COLO829 (cell line): ENCODE results near the gene LIPM.
A peak's percentile ranks its signal among the peaks of the same experiment; 100 is the strongest.

Experiments used
- DNase-seq: peaks from one replicate; pipeline ENCODE4 v3.0.0; 2012; ENCODE audit warnings: low spot score

LIPM gene, protein sequence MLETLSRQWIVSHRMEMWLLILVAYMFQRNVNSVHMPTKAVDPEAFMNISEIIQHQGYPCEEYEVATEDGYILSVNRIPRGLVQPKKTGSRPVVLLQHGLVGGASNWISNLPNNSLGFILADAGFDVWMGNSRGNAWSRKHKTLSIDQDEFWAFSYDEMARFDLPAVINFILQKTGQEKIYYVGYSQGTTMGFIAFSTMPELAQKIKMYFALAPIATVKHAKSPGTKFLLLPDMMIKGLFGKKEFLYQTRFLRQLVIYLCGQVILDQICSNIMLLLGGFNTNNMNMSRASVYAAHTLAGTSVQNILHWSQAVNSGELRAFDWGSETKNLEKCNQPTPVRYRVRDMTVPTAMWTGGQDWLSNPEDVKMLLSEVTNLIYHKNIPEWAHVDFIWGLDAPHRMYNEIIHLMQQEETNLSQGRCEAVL

DNA sequence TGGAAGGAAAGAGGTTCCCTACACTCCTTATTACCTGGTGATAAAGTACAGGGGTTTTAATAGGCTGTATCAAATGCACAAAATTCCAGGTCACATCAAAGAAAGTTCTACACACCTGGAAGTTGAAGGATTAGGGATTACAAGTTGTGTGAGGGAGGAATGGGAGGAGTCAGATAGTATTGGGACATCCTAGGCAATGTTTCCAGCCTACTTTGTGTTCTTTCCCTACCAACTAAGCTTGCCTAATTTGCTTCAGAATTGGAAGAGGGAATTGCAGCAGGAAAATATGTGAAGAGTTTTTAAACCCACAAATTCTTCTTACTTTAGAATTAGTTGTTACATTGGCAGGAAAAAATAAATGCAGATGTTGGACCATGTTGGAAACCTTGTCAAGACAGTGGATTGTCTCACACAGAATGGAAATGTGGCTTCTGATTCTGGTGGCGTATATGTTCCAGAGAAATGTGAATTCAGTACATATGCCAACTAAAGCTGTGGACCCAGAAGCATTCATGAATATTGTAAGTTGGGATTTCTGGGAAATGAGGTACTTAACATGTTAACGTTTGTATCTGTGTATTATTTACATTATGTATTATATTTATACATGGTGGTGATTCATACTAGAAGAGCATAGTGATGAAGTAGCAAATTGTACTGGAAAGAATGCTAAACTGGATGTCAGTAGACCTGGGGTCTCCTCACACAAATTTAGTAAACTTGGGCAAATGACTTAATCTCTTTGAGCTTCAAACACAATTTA, at the start of gene LIPM:
LIPM (plus strand) TSS at position 208 of the 763 bp plus-strand sequence; CDS start at position 375, 167 bp downstream.
- no peak for DNase-seq

DNA sequence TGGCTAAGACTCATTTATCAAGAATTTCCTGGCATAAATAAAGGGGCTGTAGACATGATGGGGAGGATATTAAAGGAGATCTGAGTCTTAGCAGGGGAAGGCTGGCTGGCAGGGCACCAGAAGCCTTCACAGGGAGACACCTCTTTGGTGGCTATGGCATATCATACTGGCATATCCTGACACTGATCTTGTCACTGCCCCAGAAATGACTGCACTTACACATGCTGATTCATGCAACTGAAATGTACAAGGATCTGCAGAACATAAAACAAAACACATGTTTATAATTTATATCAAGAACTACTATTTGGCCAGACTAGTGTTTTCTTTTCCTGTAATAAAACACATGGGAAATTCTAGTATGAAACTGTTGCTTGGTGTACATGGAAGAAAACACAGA, 48.2 kb upstream of the LIPM start:
- no peak for DNase-seq

GRCh38 chr10:88755753-88756152, 46.8 kb upstream of the LIPM start:
- DNase-seq, result no peak

GRCh38 chr10:88756660-88757059, 45.9 kb upstream of the LIPM start:
- DNase-seq, result no peak

DNA sequence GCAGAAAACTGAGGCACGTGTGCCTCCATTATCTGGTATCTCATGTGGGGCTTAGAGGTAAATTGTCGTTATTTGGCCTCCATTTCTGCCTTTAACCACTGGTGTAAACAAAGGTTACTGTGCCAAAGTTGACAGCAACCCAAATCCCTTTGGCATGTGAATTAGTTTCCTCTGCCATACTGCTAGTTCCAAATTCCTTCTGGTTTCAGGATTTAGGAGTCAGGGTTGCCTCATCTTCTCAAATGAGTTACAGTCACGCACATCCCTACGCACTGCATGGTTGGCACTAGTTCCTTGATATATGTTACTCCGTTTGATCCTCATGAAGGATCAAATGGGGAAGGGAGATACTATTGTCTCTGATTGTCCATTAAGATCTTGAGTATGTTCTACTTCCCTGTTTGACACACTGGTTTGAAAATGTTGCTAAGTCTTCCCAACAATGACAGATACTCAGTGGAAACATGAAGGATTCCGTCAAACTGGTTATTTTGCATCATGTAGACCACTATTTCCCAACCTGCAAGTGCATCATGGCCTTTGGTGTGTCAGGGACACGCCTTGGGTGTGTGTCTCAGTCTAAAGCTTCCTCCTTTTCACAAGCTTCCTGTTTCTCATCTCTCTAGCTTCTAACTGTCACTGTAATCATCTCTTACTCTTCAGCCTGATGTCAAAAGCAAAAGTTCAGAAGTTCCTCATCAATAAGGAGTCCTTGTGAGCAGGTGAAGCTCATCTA, 43.0 kb upstream of the LIPM start, which contains the start of gene LIPN:
LIPN (plus strand) TSS at position 655 of the 736 bp plus-strand sequence. CDS start 1,386 bp downstream, outside the sequence.
- DNase-seq, result no peak

DNA sequence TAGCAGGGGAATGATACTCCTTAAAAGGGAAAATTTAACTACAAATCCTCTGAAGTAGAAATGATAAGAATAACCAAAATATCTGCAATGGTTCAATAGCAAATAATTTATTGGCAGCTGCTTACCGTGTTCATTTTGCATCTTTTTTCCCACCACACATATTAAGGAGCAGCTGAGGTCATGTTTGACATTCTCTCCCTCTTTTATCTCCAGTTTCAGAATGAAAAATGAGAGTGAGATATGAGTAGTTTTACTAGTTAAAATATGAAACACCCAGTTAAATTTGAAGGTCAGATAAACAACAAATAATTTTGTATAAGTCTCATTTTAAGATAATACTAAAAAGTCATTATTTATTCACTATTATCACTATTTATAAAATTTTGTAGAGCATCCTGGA, 39.6 kb upstream of the LIPM start:
- DNase-seq, result no peak

DNA sequence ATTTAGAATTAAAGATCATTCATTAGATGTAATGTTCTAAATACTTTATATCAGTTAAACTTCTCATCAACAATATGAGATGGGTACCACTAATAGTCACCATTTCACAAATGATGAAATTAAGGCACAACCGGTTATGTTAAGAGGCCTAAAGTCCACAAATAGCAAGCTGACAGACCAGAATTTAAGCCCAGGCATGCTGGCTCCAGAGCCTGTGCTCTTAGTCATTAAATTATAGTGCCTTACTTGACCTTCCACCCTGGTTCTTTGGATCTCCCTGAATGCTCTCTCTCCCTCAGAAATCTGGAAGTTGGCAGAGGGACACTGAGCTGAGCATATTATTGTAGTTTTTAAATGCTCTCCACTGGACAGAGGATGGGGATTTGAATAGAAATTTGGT, 39.1 kb upstream of the LIPM start:
- no peak for DNase-seq

- DNase-seq, result no peak
Observed at GRCh38 chr10:88764110-88764509, 38.4 kb upstream of the LIPM start.

GRCh38 chr10:88765816-88766215, 36.7 kb upstream of the LIPM start:
- DNase-seq, result no peak

- no peak for DNase-seq
Observed at GRCh38 chr10:88769384-88769783, 33.1 kb upstream of the LIPM start.

DNA sequence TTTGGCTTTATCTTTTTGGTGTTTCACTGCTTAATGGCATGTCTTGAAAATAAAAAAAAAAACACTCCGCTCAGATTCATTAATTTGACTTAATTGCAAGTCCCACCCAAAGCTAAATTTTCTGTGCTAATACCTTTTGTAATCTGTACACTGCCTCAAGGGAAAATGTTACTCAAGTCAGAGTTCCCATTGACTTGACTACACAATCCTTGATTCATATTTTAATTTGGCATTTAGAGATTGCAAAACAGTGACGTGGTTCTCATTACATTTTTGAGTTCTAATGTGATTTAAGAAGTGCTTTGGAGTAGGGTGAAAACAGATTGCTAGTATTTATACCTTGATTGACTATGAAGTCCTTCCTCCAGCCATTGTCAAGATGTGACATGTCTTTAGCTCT, 21.3 kb upstream of the LIPM start:
- DNase-seq, result no peak

DNA sequence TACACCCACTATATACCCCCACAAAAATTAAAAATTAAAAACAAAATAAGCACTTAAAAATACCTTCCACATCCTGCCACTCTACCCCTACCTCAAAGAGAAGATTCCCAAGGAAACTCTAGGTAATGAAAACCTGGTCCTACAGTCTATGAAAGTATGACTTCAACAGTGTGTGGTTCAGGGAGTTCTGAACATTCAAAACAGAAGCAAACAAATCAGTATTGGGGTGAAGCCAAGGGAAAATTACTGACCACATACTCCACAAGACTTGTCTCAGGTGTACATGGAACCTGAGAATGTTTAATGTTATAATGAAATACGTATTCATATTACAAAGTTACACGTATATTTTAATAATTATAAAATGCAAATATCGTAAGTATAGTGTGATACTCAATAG, 20.3 kb upstream of the LIPM start:
- DNase-seq, result no peak

GRCh38 chr10:88783724-88784123, 18.8 kb upstream of the LIPM start:
- no peak for DNase-seq

DNA sequence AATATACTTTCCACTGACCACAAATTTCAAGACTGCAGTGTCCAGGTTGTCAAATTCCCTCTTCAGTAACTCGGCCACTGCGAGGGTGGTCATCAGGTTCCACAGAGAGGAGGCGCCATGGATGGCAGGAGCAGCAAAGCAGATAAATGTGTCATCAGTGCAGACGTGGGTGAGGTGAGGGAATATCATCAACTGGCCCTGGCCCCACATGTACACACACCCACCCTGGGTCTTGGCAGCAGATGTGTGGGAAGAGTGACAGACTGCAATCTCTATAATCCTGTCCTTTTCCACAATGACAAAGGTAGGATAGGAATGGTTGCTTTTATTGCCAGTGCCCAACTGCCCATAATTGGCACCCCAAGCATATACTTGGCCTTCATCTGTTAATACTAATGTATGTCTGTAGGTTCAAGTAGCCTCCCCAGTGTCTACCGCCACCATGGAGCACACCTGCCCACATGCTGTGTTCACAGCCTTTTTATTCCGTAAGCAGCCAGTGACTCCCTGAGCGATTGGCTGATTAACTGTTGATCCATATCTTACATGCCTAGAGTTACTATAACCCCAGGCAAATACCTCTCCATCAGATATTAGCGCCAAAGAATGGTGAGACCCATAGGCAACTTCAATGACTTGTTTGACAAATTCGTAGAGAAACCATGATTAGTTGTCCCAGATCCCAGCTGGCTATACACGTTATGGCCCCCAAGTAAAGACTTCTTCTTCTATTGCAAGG, 16.3 kb upstream of the LIPM start:
- DNase-seq, result no peak

DNA sequence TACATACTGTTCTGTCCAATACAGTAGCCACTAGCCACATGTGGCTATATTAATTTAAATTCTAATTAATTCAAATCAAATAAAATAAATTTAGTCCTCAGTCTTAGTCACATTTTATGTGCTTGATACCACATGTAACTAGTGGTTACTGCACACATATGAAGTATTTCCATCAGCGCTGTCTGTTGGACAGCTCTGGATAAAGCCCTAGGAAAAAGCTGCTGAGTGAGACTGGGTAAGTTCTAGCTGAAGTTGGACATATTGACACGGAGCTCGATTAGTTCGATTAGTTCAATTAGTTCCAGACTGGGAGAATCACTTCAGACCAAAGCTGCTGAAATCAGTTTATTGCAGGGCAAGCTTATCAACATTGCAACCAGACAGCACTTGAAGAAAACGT, 15.1 kb upstream of the LIPM start:
- no peak for DNase-seq

GRCh38 chr10:88788924-88789323, 13.6 kb upstream of the LIPM start:
- DNase-seq, result no peak

GRCh38 chr10:88791924-88792323, 10.6 kb upstream of the LIPM start:
- peak; percentile 5 for DNase-seq

DNA sequence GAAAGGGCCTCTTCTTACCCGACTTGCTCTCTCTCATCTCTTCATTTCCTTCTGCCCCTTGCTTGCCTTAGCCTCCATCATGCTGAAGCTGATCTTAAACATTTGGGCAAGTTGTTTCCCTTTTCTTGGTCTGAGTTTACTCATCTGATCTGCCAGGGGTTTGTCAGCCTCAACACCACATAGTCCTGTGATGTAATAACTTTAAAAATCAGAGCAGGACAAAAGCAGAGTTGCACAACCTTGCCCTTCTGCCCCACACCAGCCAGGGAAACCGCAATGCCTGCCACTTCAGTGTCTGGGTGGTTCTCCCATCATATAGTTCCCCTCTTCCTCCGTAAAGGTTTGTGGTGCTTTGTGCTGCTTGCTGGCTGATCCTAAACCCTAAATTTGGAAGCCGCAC, 9.9 kb upstream of the LIPM start:
- no peak for DNase-seq

DNA sequence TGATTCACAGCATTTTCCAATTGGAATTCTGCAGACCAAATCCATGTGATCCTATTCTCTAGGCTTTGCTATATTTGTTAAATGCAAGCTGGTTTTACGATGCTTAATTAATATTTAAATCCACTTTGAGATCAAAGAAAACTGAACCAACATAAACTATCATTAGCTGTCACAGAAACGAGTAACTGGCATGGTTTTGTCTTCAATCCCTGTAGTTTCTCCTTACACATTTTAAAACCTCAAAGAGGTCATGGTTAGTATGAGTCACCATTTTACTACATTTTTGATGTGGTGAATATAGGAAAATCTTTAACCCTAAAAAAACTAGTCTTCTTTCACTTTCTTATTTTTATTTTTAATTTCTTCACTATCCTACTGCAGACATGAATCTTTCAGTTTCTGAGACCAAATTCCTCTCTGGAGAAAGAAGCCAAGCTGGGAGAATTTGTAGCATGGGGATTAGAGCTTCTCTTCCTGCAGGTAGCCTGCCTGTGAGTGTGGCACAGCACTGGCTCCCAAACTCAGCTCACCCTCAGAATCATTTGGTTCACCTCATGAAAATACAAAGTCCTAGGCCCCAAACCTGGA, 8.7 kb upstream of the LIPM start:
- DNase-seq, result peak; percentile 27

GRCh38 chr10:88794731-88795130, 7.8 kb upstream of the LIPM start:
- DNase-seq, result no peak
